CD4-positive, CD25-positive, alpha-beta regulatory T cell (primary cell): Measurements from ENCODE around the gene PRDM16. TPM values are rescaled to one million over a fixed set of nuclear protein-coding genes. Genes with fewer than 3 reads are reported as not detected.

ENCODE experiments used
- ATAC-seq, 2 donors: fragments of 150-1000 bp; cut with Tn5 transposase; one replicate each; pipeline ENCODE4 v1.10.0; 2021; ENCODE audit warnings: low read depth in 2 of 2, moderate number of reproducible peaks in 2 of 2, moderate library complexity in 1 of 2
- DNase-seq, 3 donors: peaks; one replicate each; pipeline versions ENCODE4 v3.0.0 to v3.0.0-alpha.2; 2012 to 2022; ENCODE audit warnings: mixed read lengths in 1 of 3
- H3K27ac ChIP-seq: one replicate; pipeline ENCODE4 v1.7.0; 2013; ENCODE audit warnings: mild to moderate bottlenecking, low read length; ENCODE audit not compliant: insufficient read depth, poor library complexity, severe bottlenecking
- H3K27me3 ChIP-seq: one replicate; pipeline ENCODE4 v1.7.0; 2013; ENCODE audit warnings: low read length; ENCODE audit not compliant: control insufficient read depth, insufficient read depth
- H3K36me3 ChIP-seq: one replicate; pipeline ENCODE4 v1.7.0; 2013; ENCODE audit warnings: mild to moderate bottlenecking, low read length, moderate library complexity; ENCODE audit not compliant: control insufficient read depth, insufficient read depth
- H3K4me1 ChIP-seq: 2 replicates; pipeline ENCODE4 v1.7.0; 2013; ENCODE audit warnings: mild to moderate bottlenecking, low read length; ENCODE audit not compliant: insufficient read depth, control insufficient read depth, poor library complexity, severe bottlenecking
- H3K4me3 ChIP-seq: one replicate; pipeline ENCODE4 v1.7.0; 2013; ENCODE audit warnings: low read depth, mild to moderate bottlenecking, low read length, moderate library complexity
- H3K9me3 ChIP-seq, 2 experiments: 1 replicate in 1 of 2; 2 replicates in 1 of 2; pipeline ENCODE4 v1.7.0; 2013; ENCODE audit warnings: low read length in 2 of 2, mild to moderate bottlenecking in 1 of 2, moderate library complexity in 1 of 2; ENCODE audit not compliant: control insufficient read depth in 2 of 2
- H3K27ac Mint-ChIP-seq, 3 donors: one replicate each; pipeline ENCODE4 v1.8.0; 2020 to 2022; ENCODE audit warnings: mild to moderate bottlenecking in 3 of 3, mixed read lengths in 3 of 3, moderate library complexity in 2 of 3
- H3K27me3 Mint-ChIP-seq: one replicate; pipeline ENCODE4 v1.8.0; 2022; ENCODE audit warnings: mild to moderate bottlenecking, mixed read lengths
- H3K36me3 Mint-ChIP-seq: one replicate; pipeline ENCODE4 v1.8.0; 2020; ENCODE audit warnings: mixed read lengths
- H3K4me1 Mint-ChIP-seq, 4 donors: one replicate each; pipeline ENCODE4 v1.8.0; 2020 to 2022; ENCODE audit warnings: mixed read lengths in 4 of 4, mild to moderate bottlenecking in 1 of 4
- H3K4me3 Mint-ChIP-seq, 4 donors: one replicate each; pipeline ENCODE4 v1.8.0; 2020 to 2022; ENCODE audit warnings: mild to moderate bottlenecking in 4 of 4, mixed read lengths in 4 of 4, moderate library complexity in 3 of 4
- H3K9me3 Mint-ChIP-seq, 7 donors: one replicate each; pipeline ENCODE4 v1.8.0; 2020 to 2022; ENCODE audit warnings: mixed read lengths in 7 of 7, mild to moderate bottlenecking in 3 of 7, moderate library complexity in 2 of 7
- polyA plus RNA-seq, 4 donors: library from polyadenylated mRNA; unstranded; fragments of 300-500 nt; fragmentation: Illumina TruSeq; gene quantifications; one replicate each; pipeline ENCODE4 v1.2.3, GENCODE V29; 2021
- total RNA-seq: library from RNA; stranded (reverse); gene quantifications from one replicate; pipeline ENCODE4 v1.2.3, GENCODE V29; 2022

The PRDM16 gene
- total and polyA plus RNA-seq, 5 donors from 2014 or later = 0.27 TPM; not detected in 4

GRCh38 chr1:3261969-3262579 is 193.1 kb downstream of the PRDM16 start:
- peak overlapping the region in 1 of 3 donors; percentile 26 for H3K27ac Mint-ChIP-seq
- Histone ChIP-seq H3K27ac (no peak overlapping the region), H3K4me3 (no peak overlapping the region), H3K27me3 (no peaks in the 10 kb centered on the region), H3K9me3 (no peaks in the 10 kb centered on the region), H3K36me3 (no peaks in the 10 kb centered on the region), H3K4me1 (no peaks in the 10 kb centered on the region)
- DNase-seq = no peak
- no peaks in the 10 kb centered on the region for H3K36me3 Mint-ChIP-seq
- H3K4me3 Mint-ChIP-seq = no peak overlapping the region
- no peaks in the 10 kb centered on the region for H3K4me1 Mint-ChIP-seq
- H3K9me3 Mint-ChIP-seq = peaks cover 0 to 5% (median 2%) of the 10 kb centered on the region in 7 donors
- no peak for ATAC-seq
- no peaks in the 10 kb centered on the region for H3K27me3 Mint-ChIP-seq

GRCh38 chr1:3262681-3263286 is 193.8 kb downstream of the PRDM16 start:
- Mint-ChIP-seq H3K9me3 (peaks cover 0 to 5% (median 2%) of the 10 kb centered on the region in 7 donors), H3K27ac (no peak overlapping the region), H3K4me1 (no peaks in the 10 kb centered on the region), H3K4me3 (no peak overlapping the region), H3K27me3 (no peaks in the 10 kb centered on the region), H3K36me3 (no peaks in the 10 kb centered on the region)
- Histone ChIP-seq H3K27ac (no peak overlapping the region), H3K4me1 (no peaks in the 10 kb centered on the region), H3K27me3 (no peaks in the 10 kb centered on the region), H3K36me3 (no peaks in the 10 kb centered on the region), H3K4me3 (no peak overlapping the region), H3K9me3 (no peaks in the 10 kb centered on the region)
- DNase-seq = no peak
- ATAC-seq = no peak

DNA sequence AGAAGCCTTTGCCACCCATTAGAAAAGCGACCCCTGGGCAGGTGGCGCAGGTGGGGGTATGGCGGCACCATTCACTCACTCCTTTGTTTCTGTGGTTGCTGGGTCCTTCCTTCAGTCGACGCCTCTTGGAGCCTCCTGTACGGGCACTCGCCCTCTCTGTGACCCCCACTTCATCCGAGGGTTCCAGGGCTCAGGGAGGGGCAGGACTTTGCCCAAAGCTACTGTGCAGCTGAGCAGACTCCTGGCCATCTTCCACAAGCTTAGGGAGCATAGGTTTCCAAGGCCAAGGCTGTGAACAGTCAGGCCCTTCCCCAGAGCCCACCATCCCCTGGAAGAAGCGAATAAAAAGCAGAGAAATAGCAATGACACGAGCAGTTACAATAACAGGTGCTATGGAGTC is 194.8 kb downstream of the PRDM16 start:
- H3K4me3 ChIP-seq = no peak overlapping the region
- H3K36me3 ChIP-seq = no peaks in the 10 kb centered on the region
- H3K4me1 ChIP-seq = no peaks in the 10 kb centered on the region
- ATAC-seq = no peak
- Mint-ChIP-seq H3K4me3 (no peak overlapping the region), H3K27ac (no peak overlapping the region), H3K27me3 (no peaks in the 10 kb centered on the region), H3K9me3 (peaks cover 0 to 5% (median 2%) of the 10 kb centered on the region in 7 donors), H3K36me3 (no peaks in the 10 kb centered on the region), H3K4me1 (no peaks in the 10 kb centered on the region)
- H3K27me3 ChIP-seq = no peaks in the 10 kb centered on the region
- H3K9me3 ChIP-seq = no peaks in the 10 kb centered on the region
- DNase-seq = no peak
- H3K27ac ChIP-seq = no peak overlapping the region

GRCh38 chr1:3264456-3264855 is 195.5 kb downstream of the PRDM16 start:
- H3K4me1 Mint-ChIP-seq = no peaks in the 10 kb centered on the region
- no peak overlapping the region for H3K4me3 Mint-ChIP-seq
- H3K27ac ChIP-seq = no peak overlapping the region
- no peak overlapping the region for H3K27ac Mint-ChIP-seq
- H3K4me1 ChIP-seq = no peaks in the 10 kb centered on the region
- H3K36me3 ChIP-seq = no peaks in the 10 kb centered on the region
- H3K36me3 Mint-ChIP-seq = no peaks in the 10 kb centered on the region
- peaks cover 0 to 5% (median 2%) of the 10 kb centered on the region in 7 donors for H3K9me3 Mint-ChIP-seq
- H3K4me3 ChIP-seq = no peak overlapping the region
- no peaks in the 10 kb centered on the region for H3K9me3 ChIP-seq
- ATAC-seq = no peak
- H3K27me3 Mint-ChIP-seq = no peaks in the 10 kb centered on the region
- no peaks in the 10 kb centered on the region for H3K27me3 ChIP-seq
- no peak for DNase-seq

GRCh38 chr1:3265835-3266805 is 197.1 kb downstream of the PRDM16 start:
- Mint-ChIP-seq H3K27ac (no peak overlapping the region), H3K4me1 (no peaks in the 10 kb centered on the region), H3K4me3 (no peak overlapping the region), H3K36me3 (no peaks in the 10 kb centered on the region), H3K27me3 (no peaks in the 10 kb centered on the region), H3K9me3 (peaks cover 0 to 3% (median 0%) of the 10 kb centered on the region in 7 donors)
- Histone ChIP-seq H3K27ac (no peak overlapping the region), H3K4me1 (no peaks in the 10 kb centered on the region), H3K9me3 (no peaks in the 10 kb centered on the region), H3K4me3 (no peak overlapping the region), H3K27me3 (no peaks in the 10 kb centered on the region), H3K36me3 (no peaks in the 10 kb centered on the region)
- ATAC-seq (no peak), DNase-seq (no peak)

DNA sequence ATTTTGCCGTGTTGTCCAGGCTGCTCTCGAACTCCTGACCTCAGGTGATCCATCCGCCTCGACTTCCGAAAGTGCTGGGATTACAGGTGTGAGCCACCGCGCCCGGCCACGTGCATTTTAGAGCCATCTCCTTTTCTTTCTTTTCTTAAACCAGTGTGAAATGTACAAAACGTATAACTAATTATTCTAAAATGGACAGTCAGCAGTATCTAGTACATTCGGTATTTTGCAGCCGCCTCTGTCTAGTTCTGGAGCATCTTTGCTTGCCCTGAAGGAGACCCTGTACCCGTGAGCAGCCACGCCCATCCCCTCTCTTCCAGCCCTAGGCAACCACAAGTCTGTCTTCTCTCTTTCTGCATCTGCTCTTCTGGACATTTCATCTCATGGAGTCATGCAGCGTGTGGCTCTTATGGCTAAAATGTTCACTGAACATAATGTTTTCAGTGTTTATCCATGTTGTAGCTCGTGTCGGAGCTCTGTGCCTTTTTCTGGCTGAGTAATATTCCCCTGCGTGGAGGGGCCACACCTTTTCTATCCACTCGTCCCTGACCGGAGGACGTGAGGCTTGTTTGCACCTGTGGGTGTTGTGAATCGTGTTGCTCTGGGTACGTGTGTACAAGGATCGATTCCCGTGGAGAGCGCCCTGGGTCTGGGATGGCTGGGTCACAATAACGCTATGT is 198.0 kb downstream of the PRDM16 start:
- H3K27me3 ChIP-seq = no peaks in the 10 kb centered on the region
- no peak overlapping the region for H3K4me3 ChIP-seq
- Mint-ChIP-seq H3K27me3 (no peaks in the 10 kb centered on the region), H3K9me3 (peaks cover 0 to 3% (median 0%) of the 10 kb centered on the region in 7 donors), H3K4me3 (no peak overlapping the region), H3K27ac (no peak overlapping the region), H3K4me1 (no peaks in the 10 kb centered on the region), H3K36me3 (no peaks in the 10 kb centered on the region)
- no peaks in the 10 kb centered on the region for H3K4me1 ChIP-seq
- DNase-seq (no peak), ATAC-seq (no peak)
- no peak overlapping the region for H3K27ac ChIP-seq
- no peaks in the 10 kb centered on the region for H3K36me3 ChIP-seq
- H3K9me3 ChIP-seq = no peaks in the 10 kb centered on the region

DNA sequence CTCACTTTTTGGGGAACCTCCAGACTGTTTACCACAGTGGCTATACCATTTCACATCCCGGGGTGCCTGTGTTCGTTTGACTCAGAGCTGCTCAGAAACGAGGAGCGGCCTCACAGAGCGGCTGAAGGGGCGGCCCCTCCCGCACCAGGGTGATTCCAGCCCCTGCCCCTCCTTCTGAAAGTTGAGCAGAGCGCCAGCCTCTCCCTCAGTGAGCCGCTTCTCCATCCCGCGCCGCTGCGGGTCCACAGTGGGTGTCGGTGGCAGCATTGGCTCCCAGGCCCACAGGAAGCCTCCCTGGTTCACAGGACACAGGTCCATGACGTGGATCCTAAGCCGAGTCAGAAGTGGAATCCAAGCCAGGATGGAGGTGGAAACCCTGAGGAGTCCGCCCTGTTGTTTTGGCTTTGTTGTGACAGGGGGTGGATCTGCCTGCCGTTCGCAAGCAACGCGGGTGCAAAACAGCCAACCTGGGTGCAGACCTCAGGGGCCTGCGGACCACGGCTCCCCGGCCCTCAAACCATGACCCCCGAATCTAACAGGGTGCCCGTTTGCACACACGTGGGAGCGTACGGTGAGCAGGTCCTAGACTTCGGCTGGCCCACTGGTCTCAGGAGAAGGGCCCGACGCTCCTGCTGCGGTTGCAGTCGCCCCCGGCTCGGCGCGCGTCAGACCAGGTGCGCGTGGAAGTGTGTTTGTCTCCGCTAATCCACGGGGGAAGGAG is 198.7 kb downstream of the PRDM16 start:
- Mint-ChIP-seq H3K36me3 (no peaks in the 10 kb centered on the region), H3K4me3 (no peak overlapping the region), H3K27ac (peak overlapping the region in 1 of 3 donors; percentile 57), H3K27me3 (no peaks in the 10 kb centered on the region), H3K4me1 (no peaks in the 10 kb centered on the region), H3K9me3 (peaks cover 0 to 3% (median 0%) of the 10 kb centered on the region in 7 donors)
- Histone ChIP-seq H3K9me3 (no peaks in the 10 kb centered on the region), H3K27ac (no peak overlapping the region), H3K36me3 (no peaks in the 10 kb centered on the region), H3K27me3 (no peaks in the 10 kb centered on the region), H3K4me1 (no peaks in the 10 kb centered on the region), H3K4me3 (no peak overlapping the region)
- ATAC-seq (no peak), DNase-seq (no peak)
